SIG-M5 treated with dmso at 0.1 percent for 504 hours (cell line): ENCODE results near the gene KRT78.
"Not testable (repeated sequence)": the region's sequence is repeated elsewhere in the genome, so short reads cannot be mapped to it uniquely, and the experiment has no call there.

Experiments used
- DNase-seq: peaks from one replicate; lab custom pipeline; 2025; ENCODE audit not compliant: unreplicated experiment; lab: John Stamatoyannopoulos, UW

KRT78 gene

DNA sequence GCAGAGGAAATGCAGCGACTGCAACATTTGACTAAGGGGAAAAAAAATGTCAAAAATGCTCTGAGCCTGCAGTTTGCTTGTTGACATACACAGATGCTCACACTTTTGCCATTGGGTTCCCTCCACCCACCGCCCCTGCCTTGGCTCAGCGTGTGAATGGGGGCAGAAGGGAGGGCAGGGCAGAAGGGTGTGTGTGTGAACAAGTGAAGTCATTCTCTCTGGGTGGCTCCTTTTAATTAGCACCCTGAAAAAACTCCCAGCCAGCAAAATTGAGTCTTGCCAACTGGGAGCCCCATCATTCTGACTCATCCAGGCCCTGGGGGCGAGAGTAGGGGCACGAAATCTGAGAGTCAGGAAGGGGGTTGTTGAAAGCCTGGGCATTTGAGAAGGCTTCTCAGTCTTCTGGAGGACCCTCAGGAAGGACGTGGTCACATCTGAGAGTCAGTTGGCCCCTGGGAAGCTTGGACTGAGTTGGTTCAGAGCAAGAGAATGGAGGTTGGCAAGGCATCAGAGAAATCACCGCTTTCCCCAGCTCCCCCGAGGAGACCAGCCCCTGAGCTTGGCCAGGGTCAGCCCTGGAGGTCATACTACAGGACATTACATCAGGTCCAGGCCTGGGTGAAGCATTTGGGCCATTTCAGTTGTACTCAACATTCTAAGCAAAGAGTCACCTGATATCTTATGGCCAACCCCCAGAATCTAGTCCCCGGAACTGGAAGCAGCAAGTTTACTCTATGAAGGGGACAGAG lies 22.7 kb upstream of the KRT78 start:
- DNase-seq, result peak; percentile 68

DNA sequence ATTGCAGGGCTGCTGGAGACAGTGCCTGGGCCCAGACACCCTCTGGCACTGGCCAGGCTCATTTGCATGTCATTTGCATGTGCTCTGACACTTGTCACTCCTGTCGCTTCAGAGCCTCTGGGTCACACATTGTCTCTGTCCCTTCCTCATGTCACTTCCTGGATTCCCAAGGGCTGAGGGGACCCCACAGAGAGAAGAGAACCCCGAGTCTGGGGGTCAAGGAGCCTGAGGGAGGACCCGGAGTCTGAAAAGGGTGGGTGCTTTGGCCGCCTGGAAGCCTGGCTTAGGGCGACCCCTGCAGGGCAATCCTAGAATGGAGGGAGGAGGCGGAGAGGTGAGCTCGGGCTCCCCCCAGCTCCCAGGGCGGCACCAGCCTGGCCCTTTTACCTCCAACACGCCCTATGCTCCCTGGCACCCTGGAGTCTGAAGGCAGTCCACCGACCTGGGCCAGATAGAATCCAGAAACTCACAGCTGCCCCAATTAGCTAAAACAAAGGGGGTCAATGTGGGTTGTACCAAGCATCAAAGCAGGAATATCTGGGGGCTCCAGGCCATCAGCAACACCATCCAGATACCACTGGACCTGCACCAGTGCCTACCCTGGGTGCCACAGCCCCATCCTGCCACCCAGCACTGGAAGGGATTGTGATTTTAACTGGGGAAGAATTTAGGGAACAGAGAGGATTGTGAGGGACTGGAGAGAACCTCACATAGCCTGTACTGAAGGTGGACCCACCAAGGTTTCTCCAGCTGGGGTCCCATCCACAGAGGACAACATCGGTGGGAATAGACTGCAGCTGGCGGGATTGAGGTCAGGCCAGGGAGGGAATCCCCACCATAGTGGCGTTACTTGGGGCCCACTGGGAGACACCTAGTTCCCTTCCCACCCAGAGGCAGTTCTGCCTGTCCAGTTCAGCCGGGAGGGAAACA lies 21.8 kb upstream of the KRT78 start:
- DNase-seq, result peak; percentile 35

DNA sequence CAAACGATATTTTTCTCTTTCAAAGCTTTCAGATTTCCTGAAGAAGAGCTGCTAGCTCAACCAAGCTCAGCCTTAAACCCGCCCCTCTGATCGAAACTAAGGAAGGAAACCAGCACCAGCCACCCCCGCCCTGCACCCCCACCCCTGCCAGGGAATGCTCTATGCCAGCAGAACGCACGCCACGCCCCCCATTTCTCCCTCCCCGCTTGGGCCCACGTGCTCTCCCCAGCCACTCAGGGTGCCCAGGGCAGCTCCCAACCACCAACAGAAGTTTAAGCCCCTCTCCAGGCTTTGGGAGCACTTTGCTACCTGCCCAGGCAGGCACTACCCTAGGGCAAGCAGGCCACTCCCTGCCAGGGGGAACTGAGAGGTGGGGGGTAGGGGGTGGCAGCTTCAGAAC lies 18.8 kb upstream of the KRT78 start:
- no peak for DNase-seq

DNA sequence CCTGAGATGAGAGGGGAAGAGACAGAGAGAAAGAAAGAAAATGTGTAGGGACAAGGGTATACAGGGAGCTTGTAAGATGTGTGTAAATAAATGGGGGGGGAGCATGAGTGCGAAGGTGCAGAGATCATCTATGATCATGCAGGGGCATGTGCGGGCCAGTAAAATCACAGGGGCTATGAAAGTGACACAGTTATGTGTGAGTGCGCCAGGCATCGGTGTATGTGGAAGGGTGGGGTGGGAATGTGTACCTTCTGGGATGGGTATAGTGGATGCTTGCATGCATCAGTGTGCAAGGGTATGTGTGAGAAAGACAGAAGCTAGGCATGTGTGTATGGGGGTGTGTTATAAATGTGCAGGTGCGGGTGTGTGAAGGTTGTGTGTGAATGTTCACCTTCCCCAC lies 18.4 kb upstream of the KRT78 start:
- no peak for DNase-seq

DNA sequence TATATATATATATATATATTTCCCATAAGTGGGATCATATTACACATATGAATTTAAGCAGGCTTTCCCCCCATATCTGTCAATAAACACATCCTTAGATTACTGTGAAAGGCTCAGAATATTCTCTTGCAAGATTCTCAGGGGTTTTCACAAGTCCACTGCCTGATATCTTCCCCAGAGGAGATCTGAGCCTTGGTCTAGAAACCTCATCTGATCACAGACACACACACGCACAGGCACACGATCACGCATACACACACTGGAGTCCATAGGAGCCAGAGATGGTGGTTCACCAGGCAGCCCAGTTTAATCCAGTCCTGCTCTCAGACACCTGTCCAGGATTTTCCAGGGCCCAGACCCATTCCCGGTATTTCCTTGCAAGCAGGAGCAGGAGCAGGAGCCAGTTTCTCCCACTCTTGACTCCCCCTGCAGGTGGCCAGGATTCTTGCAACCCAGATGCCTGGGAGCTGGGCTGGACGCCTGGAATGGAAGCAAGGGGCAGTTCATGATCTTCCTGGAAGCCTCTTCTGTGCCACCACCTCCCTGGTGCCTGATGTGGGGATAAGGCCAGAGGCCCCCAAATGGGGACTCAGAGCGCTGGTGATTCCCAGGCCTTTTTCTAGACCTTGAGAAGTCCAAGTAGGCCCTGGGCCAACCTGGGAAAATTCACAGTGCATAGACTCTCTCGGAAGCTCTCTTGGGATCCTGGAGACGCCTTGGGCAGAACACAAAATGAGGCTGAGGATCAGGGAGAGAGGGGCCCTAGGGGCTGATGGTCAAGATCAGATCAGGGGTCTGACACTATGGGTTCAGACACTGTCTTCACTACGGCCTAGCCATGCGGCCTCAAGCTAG lies 16.5 kb upstream of the KRT78 start:
- DNase-seq, result peak; percentile 49

DNA sequence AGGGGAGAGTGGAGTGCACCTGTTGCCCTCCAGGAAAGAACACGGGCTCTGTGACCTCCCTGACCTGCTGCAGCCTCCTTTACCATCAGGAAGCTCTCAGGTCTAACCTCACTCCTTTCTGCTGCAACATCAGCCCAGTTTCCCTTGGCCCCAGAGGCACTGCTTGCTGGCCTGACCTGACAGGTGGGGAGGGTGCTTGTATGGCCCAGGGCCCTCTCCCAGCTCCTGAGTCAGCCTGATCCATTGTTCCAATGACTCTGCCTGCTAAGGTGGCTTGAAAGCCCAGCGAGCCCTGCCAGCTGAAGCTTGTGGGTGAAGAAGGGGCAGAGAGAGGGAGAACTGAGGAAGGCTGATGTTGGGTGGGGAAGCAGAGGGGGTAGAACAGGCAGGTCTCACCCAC lies 13.2 kb upstream of the KRT78 start:
- no peak for DNase-seq

DNA sequence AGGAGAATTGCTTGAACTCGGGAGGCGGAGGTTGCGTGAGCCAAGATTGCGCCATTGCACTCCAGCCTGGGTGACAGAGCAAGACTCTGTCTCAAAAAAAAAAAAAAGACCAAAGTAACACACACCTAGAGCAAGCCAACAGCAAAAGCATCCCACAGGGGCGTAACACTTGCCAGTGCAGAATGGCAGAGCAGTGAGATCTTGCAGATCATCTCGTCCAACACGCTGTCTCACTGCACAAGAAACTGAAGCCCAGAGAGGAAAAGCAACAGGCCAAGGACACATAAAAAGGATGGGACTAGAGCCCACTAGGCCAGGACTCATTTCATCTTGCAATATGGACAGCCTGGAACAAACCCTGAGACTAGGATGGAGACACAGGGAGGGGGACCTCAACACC lies 12.7 kb upstream of the KRT78 start:
- no peak for DNase-seq

DNA sequence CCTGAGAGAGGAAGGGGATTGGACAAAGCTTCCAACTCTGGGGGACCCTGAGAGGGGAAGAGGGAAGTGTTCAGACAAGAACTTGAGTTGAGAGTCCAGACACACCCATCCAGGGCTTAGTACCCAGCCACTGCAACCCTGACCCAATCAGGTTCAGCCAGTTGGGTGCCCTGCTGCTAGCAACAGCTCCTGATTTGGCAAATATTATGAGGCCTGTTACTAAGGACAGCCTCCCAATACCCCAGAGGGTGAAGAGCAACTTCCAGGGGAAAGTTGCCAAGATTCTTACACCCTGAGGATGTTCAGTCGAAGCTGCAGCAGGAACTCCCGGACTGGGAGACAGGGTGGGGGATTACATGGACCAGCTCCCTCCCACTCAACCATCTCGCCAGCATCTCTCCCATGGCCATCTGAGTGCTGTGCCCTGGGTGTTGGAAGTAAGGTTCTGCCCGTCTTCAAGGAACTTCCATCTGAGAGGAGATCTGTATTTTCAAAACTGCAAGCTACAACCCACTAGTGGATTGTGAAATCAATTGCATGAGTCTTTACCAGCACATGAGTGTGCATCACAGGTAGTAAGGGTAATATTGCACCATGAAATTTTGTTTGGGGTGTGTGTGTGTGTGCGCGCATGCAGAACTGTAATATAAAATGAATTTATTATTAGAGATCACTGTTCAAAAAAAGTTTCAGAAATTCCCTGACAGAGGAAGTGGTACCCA lies 11.5 kb upstream of the KRT78 start:
- peak; percentile 60 for DNase-seq

DNA sequence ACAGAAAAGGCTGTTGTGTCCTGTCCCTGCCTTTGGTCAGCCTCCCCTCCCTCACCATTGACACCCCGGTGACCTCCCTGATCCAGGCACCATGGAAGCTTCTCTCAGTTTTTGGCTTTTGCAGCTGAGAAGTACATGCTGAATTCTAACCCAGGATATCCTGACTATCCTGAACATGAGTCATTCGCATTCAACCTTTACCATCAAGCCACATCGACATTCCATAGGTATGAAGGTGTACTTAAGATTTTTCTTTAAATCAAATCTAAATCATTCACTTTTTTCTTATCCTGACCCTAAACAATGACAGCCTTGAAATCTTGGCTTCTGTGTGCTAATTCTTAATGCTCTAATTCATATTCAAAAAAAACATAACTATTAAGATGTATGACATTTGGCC lies 8.7 kb upstream of the KRT78 start:
- DNase-seq, result no peak

DNA sequence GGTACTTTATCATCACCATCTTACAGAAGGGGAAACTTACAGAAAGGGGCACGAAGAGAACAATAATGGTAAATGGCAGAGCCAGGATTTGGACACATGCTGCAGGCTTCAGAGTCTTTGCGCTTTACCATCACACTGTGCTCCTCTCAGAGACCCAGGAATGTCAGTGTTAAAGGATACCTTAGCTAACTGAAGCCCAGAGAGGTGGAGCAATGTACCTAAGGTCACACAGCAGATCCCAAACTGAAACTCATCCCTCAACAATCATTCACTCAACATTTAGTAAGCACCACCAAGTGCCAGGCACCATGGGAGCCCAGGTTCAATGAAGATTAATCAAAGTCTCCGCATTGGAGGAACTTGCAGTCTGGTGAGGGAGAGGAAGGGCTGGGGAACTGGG lies 8.0 kb upstream of the KRT78 start:
- DNase-seq, result no peak

DNA sequence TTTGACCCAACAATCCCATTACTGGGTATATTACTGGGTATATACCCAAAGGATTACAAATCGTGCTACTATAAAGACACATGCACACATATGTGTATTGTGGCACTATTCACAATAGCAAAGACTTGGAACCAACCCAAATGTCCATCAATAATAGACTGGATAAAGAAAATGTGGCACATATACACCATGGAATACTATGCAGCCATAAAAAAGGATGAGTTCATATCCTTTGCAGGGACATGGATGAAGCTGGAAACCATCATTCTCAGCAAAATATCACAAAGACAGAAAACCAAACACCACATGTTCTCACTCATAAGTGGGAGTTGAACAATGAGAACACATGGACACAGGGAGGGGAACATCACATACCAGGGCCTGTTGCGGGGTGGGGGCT lies 7.3 kb upstream of the KRT78 start:
- not testable (repeated sequence) for DNase-seq

DNA sequence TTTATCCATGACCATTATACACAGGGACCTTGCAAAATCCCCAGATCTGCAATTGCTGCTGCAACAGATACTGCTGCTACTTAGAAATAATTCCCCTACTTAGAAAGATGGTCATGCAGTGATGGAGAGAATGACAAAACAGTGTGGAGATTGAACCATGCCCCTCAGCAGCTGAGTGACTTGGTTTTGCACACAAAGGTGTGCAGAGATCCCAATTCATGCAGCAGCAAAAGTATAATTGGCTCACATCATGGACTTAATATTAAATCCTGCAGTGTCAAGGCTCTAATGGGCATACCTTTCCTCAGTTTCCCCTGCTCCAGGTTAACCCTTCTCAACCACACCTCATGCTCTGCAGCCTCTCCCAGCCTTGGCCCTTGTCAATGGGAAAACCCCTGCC lies 3.0 kb upstream of the KRT78 start:
- DNase-seq, result no peak

DNA sequence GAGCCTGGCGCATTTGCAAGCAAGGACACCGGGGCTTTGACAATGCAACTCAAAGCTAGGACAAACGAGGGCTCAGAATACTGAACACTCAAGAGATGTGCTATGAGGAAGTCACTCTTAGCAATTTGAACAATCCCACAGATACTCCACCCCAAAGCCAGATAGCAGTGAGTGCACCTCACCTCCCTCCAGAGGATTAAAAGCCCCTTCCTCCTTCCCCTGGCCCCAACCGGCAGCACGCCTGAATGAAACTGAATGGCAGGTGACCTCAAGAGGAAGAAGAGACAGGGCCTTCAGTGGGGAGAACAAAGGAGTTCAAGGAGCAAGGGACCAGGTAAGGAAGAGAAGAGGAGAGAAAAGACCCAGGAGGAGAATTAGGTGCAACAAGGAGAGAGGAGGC lies 1.9 kb upstream of the KRT78 start:
- DNase-seq, result no peak

DNA sequence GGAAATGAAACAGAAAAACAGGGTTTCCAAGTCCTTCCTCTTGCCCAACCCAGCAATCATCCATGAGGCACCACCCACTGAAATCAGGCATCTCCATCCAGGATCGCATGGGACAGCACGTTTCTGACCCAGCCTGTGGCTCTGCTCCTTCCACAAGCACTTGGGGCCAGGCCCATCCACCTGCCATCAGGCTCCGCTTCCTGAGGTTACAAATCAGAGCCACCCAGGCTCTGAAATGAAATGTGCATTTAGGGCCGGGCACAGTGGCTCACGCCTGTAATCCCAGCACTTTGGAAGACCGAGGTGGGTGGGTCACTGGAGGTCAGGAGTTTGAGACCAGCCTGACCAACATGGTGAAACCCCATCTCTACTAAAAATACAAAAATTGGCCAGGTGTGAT lies 717 bp upstream of the KRT78 start:
- no peak for DNase-seq

DNA sequence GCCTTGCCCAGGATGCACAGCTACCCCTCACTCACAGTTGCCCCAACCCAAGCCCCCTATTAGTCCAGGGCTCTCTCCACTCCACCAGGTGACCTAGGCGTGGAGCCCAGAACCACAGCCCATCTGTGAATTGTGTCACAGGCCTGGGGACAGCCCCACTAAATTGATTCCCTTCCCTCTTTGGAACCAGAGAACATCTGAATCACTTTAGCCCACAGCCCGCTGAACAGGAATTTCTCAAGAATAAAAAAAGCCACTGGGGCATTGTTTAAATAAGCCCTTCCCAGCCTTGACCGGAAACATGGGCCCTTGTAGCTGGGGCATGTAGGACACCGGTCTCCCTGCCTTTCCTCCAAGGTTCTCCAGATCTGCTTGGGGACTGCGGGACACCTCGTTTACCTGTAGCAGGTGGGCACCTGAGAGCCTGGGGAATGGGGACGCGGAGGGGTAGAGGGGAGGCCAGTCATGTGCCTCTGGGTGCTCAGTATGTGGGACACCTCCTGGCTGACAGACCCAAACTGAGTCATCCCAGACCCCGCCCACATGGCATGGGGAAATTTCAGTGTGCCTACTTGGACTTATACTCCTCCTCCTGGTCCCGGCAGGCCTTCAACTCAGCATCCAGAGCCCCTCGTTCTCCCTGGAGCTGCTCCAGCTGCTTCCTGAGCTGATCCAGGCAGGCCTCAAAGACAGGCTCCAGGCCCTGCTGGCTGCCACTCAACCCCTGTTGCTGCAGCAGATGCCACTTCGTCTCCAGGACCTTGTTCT lies 1.3 kb downstream of the KRT78 start:
- DNase-seq, result no peak

DNA sequence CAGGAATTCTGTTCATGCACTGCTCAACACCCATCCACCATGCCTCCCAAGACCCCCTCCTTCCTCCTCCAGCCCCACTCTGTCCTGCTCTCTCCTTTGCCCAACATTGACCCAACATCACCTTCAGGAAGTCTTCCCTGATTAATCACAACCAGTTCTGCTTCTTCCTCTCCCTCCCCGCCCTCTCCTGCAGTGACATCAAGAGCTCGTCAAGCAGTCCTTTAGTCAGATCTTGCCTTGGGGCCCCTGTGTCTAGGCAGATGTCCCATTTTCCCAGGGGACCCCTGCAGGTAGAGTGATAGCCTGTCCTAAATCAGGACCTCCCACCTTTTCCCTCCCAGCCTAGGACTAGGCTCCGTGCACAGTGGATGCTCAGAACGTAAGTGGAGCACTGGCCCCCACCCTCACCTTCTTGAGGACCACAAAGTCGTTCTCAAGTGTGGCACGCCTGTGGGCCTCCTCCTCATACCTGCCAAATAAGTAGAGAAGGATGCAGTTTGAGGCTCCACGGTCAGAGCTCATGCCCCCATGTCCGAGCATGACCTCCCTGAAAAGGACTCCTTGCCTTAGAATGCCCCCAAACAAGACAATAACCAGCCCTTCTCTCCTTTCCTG lies 2.3 kb downstream of the KRT78 start:
- no peak for DNase-seq

DNA sequence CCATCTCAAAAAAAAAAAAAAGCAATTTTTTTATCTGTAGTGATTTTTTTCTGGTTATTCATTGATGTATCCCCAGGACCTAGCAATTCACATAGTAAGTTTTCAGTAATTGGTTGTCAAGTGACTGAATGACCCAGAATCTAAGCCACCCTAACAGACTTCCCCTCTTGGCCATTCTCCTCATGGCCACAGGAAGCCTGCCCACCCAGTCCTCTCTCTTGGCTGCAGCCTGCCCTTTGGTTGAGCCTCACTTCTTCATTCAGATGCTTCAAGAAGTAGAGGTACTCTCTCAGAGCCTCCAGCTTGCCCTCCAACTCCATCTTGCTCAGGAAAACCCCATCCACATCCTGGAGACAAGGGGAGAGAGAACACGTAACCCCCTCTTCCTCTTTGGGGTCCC lies 2.8 kb downstream of the KRT78 start:
- no peak for DNase-seq

DNA sequence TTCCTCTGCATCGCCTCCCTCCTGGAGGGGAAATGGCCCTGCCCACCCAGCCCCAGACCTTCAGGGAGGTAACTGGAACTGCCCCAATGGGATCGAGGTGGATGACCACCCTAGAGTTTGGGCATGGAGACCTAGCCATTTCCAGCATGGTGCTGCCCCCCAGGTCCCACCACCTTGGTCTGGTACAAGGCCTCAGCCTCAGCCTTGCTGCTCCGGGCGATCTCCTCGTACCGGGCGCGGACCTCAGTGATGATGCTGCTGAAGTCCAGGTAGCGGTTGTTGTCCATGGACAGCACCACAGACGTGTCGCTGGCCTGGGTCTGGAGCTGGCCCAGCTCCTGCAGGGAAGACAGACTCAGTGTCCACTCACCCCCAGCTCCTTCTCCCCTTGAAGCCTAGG lies 4.4 kb downstream of the KRT78 start:
- DNase-seq, result no peak

DNA sequence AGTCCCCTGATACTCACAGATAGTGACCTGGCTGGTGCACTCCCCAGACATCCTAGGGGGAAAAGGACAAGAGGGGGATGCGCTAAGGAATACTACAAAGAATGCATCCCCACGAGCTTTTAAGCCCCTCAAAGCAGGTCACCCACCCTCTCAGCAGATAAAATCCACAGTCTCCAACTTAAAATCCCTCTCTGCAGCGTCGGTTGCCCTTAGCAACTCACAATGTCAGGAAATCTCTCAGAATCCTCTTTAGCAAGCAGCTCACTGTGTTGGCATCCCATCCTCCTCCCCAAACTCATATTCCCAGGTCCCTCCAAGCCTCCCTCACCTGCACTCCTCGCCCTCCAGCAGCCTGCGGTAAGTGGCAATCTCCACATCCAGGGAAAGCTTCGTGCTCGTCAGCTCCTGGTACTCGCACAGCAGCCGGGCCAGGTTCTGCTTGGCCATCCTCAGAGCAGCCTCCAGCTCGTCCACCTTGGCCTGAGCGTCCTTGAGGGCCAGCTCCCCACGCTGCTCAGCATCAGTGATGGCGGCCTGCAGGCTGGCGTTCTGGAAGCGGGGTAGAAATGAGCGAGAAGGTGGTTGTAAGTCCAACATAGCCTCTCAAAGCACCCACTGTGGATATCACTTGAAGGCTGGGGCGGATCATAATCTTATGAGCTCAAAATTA lies 9.2 kb downstream of the KRT78 start:
- no peak for DNase-seq
